Measurements from ENCODE around the gene FARS2. TPM values are rescaled to one million over a fixed set of nuclear protein-coding genes. Genes with fewer than 3 reads are reported as not detected.
"Not testable (repeated sequence)": the region's sequence is repeated elsewhere in the genome, so short reads cannot be mapped to it uniquely, and the experiment has no call there.

The FARS2 gene
- polyA plus RNA-seq, 2 donors = 5.0 to 10.5 TPM

DNA sequence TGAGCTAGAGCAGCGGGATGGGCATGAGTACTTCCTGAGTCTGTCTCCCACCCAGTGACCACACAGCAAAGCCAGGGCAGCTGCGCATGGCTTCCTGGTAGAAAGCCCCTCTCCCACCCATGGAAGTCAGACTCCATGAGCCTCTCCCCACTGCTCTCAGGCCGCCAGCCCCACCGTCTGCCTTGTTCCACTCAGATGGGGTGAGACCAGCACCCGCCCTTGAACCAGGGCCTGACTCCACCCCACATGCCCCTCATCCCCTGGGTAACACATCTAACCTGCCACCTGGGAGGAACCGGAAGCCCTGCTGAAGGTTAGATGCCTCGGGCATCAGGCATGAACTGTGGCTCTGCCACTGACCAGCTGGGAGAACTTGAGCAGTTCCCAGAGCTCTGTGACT is 517.6 kb downstream of the FARS2 start:
- H3K4me3 ChIP-seq (ENCODE audit: low read depth in 1 of 2, low read length in 2 of 2) = no peak overlapping the region
- no peaks in the 10 kb centered on the region for H3K27me3 ChIP-seq (ENCODE audit: control insufficient read depth in 1 of 2, insufficient read depth in 2 of 2, low read length in 2 of 2)
- H3K27ac ChIP-seq (ENCODE audit: low read depth in 2 of 2, low read length in 1 of 2) = no peak overlapping the region
- H3K9me3 ChIP-seq (ENCODE audit: control insufficient read depth in 2 of 2, insufficient read depth in 1 of 2, low read depth in 1 of 2, low read length in 1 of 2) = no peaks in the 10 kb centered on the region
- peaks cover 0 to 6% of the 10 kb centered on the region in 2 donors for H3K36me3 ChIP-seq (ENCODE audit: control insufficient read depth in 2 of 2, insufficient read depth in 2 of 2, low read length in 1 of 2)
- WGBS, 2 donors = 94% methylated on average over 7 of the region's 7 CpGs
- H3K4me1 ChIP-seq (ENCODE audit: control insufficient read depth in 2 of 2, insufficient read depth in 2 of 2, low read length in 1 of 2) = peaks cover 0 to 4% of the 10 kb centered on the region in 2 donors

DNA sequence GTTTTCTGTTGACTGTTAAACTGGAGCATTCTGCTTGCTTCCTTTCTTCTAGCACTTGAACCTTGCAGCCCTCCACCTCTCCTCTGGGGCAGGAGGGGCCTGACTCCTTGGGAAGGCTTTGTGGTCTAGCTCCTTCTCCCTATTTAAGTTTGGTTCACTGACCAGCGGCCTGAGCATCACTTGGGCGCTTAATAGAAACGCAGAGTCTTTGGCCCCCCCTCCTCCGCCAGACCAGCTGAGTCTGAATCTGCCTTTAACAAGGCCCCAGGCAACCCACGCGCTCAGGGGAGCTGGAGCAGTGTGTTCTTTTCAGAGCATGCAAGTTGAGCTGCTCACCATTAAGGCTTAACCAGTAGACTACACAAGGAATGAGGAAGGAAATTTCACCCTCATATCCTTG is 519.7 kb downstream of the FARS2 start:
- WGBS, 2 donors = 96 to 97% methylated on average over 6 of the region's 6 CpGs
- H3K4me3 ChIP-seq (ENCODE audit: low read depth in 1 of 2, low read length in 2 of 2) = no peak overlapping the region
- H3K36me3 ChIP-seq (ENCODE audit: control insufficient read depth in 2 of 2, insufficient read depth in 2 of 2, low read length in 1 of 2) = peaks cover 0 to 3% of the 10 kb centered on the region in 2 donors
- H3K9me3 ChIP-seq (ENCODE audit: control insufficient read depth in 2 of 2, insufficient read depth in 1 of 2, low read depth in 1 of 2, low read length in 1 of 2) = no peaks in the 10 kb centered on the region
- H3K27me3 ChIP-seq (ENCODE audit: control insufficient read depth in 1 of 2, insufficient read depth in 2 of 2, low read length in 2 of 2) = no peaks in the 10 kb centered on the region
- H3K27ac ChIP-seq (ENCODE audit: low read depth in 2 of 2, low read length in 1 of 2) = no peak overlapping the region
- peaks cover 0 to 4% of the 10 kb centered on the region in 2 donors for H3K4me1 ChIP-seq (ENCODE audit: control insufficient read depth in 2 of 2, insufficient read depth in 2 of 2, low read length in 1 of 2)

DNA sequence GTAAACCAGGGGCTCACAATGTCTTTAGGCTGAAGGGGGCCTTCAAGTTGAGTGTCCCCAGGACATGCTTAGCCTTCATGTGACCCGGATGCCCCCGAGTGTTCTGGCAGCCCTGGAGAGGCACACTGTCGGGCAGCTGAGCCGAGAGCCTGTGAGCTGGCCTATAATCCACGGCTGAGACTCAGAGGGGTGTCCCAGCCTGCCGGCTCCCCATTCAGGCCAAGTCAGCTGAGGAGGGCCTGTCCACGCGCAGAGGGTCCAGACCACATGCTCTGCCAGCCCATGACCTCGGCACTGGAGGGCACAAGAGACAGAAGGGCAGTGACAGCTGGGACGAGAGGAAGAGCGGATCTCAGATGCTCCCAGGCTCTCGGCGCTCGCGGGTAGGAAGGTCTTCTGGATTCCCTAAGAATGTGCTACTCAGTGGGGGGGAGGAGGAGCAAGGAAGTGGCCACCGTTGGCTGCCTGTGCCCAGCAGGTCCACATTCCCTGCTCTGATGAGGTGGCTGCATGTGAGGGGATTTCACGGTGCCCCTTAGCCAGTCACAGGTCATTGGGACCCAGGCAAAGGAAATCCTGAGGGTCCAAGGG is 520.7 kb downstream of the FARS2 start:
- Histone ChIP-seq H3K9me3 (ENCODE audit: control insufficient read depth in 2 of 2, insufficient read depth in 1 of 2, low read depth in 1 of 2, low read length in 1 of 2) (no peaks in the 10 kb centered on the region), H3K4me1 (ENCODE audit: control insufficient read depth in 2 of 2, insufficient read depth in 2 of 2, low read length in 1 of 2) (peaks cover 0 to 4% of the 10 kb centered on the region in 2 donors), H3K27ac (ENCODE audit: low read depth in 2 of 2, low read length in 1 of 2) (no peak overlapping the region), H3K4me3 (ENCODE audit: low read depth in 1 of 2, low read length in 2 of 2) (no peak overlapping the region), H3K36me3 (ENCODE audit: control insufficient read depth in 2 of 2, insufficient read depth in 2 of 2, low read length in 1 of 2) (no peaks in the 10 kb centered on the region), H3K27me3 (ENCODE audit: control insufficient read depth in 1 of 2, insufficient read depth in 2 of 2, low read length in 2 of 2) (no peaks in the 10 kb centered on the region)
- 89 to 91% methylated on average over 17 of the region's 17 CpGs for WGBS, 2 donors

- WGBS, 2 donors = 54 to 58% methylated on average over 26 of the region's 26 CpGs
- Histone ChIP-seq H3K4me1 (ENCODE audit: control insufficient read depth in 2 of 2, insufficient read depth in 2 of 2, low read length in 1 of 2) (peaks cover 0 to 4% of the 10 kb centered on the region in 2 donors), H3K36me3 (ENCODE audit: control insufficient read depth in 2 of 2, insufficient read depth in 2 of 2, low read length in 1 of 2) (no peaks in the 10 kb centered on the region), H3K27me3 (ENCODE audit: control insufficient read depth in 1 of 2, insufficient read depth in 2 of 2, low read length in 2 of 2) (no peaks in the 10 kb centered on the region), H3K9me3 (ENCODE audit: control insufficient read depth in 2 of 2, insufficient read depth in 1 of 2, low read depth in 1 of 2, low read length in 1 of 2) (no peaks in the 10 kb centered on the region), H3K4me3 (ENCODE audit: low read depth in 1 of 2, low read length in 2 of 2) (no peak overlapping the region), H3K27ac (ENCODE audit: low read depth in 2 of 2, low read length in 1 of 2) (no peak overlapping the region)
These were observed 521.7 kb downstream of the FARS2 start for GRCh38 chr6:5782783-5783547.

DNA sequence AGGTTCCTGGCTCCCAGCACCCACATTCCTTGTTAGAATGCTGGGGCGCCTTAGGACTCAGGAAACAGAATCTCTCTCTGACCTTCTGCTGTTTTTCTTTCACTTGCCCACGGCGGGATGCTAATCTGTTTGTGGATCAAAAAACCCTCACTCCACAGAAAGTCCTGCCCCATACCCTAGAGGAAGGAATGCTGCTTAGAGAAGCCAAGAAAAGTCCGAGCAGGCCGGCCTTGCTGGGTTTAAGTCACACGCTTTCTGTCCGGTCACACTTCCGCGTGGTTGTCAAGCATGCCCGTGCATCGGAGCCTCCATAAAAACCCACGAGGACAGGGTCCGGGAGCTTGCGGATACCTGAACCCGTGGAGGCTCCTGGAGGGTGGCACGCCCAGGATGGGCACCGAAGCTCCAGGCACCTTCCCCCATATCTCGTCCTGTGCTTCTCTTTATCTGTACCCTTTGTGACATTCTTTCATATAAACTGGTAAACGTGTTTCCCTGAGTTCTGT is 522.3 kb downstream of the FARS2 start:
- Histone ChIP-seq H3K4me3 (ENCODE audit: low read depth in 1 of 2, low read length in 2 of 2) (no peak overlapping the region), H3K27ac (ENCODE audit: low read depth in 2 of 2, low read length in 1 of 2) (no peak overlapping the region), H3K27me3 (ENCODE audit: control insufficient read depth in 1 of 2, insufficient read depth in 2 of 2, low read length in 2 of 2) (no peaks in the 10 kb centered on the region), H3K4me1 (ENCODE audit: control insufficient read depth in 2 of 2, insufficient read depth in 2 of 2, low read length in 1 of 2) (peaks cover 0 to 4% of the 10 kb centered on the region in 2 donors), H3K9me3 (ENCODE audit: control insufficient read depth in 2 of 2, insufficient read depth in 1 of 2, low read depth in 1 of 2, low read length in 1 of 2) (no peaks in the 10 kb centered on the region), H3K36me3 (ENCODE audit: control insufficient read depth in 2 of 2, insufficient read depth in 2 of 2, low read length in 1 of 2) (no peaks in the 10 kb centered on the region)
- WGBS, 2 donors = 87 to 89% methylated on average over 19 of the region's 19 CpGs

GRCh38 chr6:5785249-5785648 is 523.9 kb downstream of the FARS2 start:
- Histone ChIP-seq H3K36me3 (ENCODE audit: control insufficient read depth in 2 of 2, insufficient read depth in 2 of 2, low read length in 1 of 2) (no peaks in the 10 kb centered on the region), H3K27ac (ENCODE audit: low read depth in 2 of 2, low read length in 1 of 2) (no peak overlapping the region), H3K4me1 (ENCODE audit: control insufficient read depth in 2 of 2, insufficient read depth in 2 of 2, low read length in 1 of 2) (peaks cover 0 to 4% of the 10 kb centered on the region in 2 donors), H3K4me3 (ENCODE audit: low read depth in 1 of 2, low read length in 2 of 2) (no peak overlapping the region), H3K9me3 (ENCODE audit: control insufficient read depth in 2 of 2, insufficient read depth in 1 of 2, low read depth in 1 of 2, low read length in 1 of 2) (no peaks in the 10 kb centered on the region), H3K27me3 (ENCODE audit: control insufficient read depth in 1 of 2, insufficient read depth in 2 of 2, low read length in 2 of 2) (no peaks in the 10 kb centered on the region)
- WGBS, 2 donors = 86 to 89% methylated on average over 8 of the region's 8 CpGs

DNA sequence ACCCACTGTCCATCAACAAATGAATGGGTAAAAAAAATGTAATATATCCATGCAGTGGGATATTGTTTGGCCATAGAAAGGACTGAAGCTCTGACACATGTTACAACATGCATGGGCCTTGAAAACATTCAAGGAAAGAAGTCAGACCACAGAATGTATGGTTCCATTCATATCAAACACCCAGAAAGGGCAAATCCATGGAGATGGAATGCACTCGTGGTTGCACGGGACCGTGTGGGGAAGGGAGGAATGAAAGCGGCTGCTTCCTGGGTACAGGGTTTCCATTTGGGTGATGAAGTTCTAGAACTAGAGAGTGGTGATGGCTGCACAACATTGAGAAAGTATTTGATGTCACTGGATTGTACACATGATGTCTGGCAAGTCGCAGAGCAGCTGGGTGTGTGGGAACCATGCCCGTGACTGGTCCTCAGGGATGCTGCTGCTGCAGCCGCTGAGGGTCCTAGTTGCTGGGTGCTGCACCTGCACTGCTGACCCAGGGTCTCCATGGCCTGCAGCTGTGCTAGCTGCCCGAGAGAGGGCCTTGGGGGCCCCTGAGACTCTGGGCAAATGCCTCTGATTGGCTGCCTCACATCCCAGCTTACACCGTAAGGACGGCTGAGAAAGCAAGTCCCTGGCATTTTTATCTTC is 525.1 kb downstream of the FARS2 start:
- H3K27me3 ChIP-seq (ENCODE audit: control insufficient read depth in 1 of 2, insufficient read depth in 2 of 2, low read length in 2 of 2) = no peaks in the 10 kb centered on the region
- H3K4me1 ChIP-seq (ENCODE audit: control insufficient read depth in 2 of 2, insufficient read depth in 2 of 2, low read length in 1 of 2) = peaks cover 0 to 4% of the 10 kb centered on the region in 2 donors
- H3K27ac ChIP-seq (ENCODE audit: low read depth in 2 of 2, low read length in 1 of 2) = no peak overlapping the region
- no peaks in the 10 kb centered on the region for H3K36me3 ChIP-seq (ENCODE audit: control insufficient read depth in 2 of 2, insufficient read depth in 2 of 2, low read length in 1 of 2)
- no peaks in the 10 kb centered on the region for H3K9me3 ChIP-seq (ENCODE audit: control insufficient read depth in 2 of 2, insufficient read depth in 1 of 2, low read depth in 1 of 2, low read length in 1 of 2)
- WGBS, 2 donors = 77 to 82% methylated on average over 10 of the region's 10 CpGs
- no peak overlapping the region for H3K4me3 ChIP-seq (ENCODE audit: low read depth in 1 of 2, low read length in 2 of 2)

DNA sequence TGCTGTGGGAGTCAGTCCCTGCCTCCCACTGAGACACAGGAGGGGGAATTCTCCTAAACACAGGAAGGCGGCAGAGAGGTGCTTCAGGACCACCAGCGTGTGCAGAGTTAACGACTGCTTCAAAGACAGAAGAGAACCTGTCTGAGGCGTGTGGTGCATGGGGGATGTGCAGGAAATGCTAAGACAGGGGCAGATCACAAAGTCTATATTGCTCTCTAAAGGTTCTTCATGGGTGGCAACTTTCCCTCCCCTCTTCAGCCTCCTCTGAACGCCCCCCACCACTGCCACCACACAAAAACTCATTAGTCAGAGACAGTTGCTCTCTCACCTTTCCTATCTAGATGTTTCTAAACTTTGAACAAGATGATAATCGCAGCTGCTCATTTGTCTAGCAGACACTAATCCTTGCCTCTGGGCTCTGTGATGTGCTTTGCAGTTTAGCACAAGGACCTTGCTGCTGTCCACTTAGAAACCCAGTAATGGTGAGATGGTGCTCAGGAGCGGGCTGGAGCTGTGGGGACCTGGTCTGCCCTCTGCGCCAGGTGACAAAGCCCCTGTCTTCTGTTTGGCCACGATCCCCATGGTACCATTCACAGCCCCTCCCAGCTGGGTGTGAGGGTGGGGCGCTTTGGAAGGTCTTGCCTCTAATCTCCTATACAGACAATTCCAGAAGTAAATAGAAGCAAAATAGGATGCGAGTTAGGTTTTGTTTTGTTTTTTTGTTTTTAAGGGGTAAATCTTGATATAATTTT is 525.8 kb downstream of the FARS2 start:
- Histone ChIP-seq H3K27me3 (ENCODE audit: control insufficient read depth in 1 of 2, insufficient read depth in 2 of 2, low read length in 2 of 2) (no peaks in the 10 kb centered on the region), H3K9me3 (ENCODE audit: control insufficient read depth in 2 of 2, insufficient read depth in 1 of 2, low read depth in 1 of 2, low read length in 1 of 2) (no peaks in the 10 kb centered on the region)
- 51 to 64% methylated on average over 11 of the region's 11 CpGs for WGBS, 2 donors

DNA sequence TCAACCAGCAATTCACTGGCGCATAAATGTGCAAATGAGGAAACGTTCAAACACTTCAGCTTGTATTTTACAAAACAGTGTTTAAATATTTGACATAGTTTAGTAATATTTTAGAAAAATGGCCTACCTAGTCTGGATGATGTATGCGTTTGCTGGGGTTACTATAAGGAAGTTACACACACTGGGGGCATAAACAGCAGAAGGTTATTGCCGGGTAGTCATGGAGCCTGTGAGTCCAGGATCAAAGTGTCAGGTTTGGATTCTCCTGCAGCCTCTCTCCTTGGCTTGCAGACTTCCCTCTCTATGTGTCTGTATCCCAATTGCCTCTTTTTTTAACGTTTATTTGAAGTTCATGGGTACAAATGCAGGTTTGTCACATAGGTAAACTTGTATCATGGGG is 528.1 kb downstream of the FARS2 start:
- not testable (repeated sequence) for H3K4me1 ChIP-seq (ENCODE audit: control insufficient read depth in 2 of 2, insufficient read depth in 2 of 2, low read length in 1 of 2); H3K36me3 ChIP-seq (ENCODE audit: control insufficient read depth in 2 of 2, insufficient read depth in 2 of 2, low read length in 1 of 2); H3K4me3 ChIP-seq (ENCODE audit: low read depth in 1 of 2, low read length in 2 of 2); H3K27ac ChIP-seq (ENCODE audit: low read depth in 2 of 2, low read length in 1 of 2); H3K9me3 ChIP-seq (ENCODE audit: control insufficient read depth in 2 of 2, insufficient read depth in 1 of 2, low read depth in 1 of 2, low read length in 1 of 2); H3K27me3 ChIP-seq (ENCODE audit: control insufficient read depth in 1 of 2, insufficient read depth in 2 of 2, low read length in 2 of 2)
- 66 to 84% methylated on average over 5 of the region's 5 CpGs for WGBS, 2 donors

More for the DNA sequence above, 525.8 kb downstream of the FARS2 start:
- peaks cover 0 to 4% of the 10 kb centered on the region in 2 donors for H3K4me1 ChIP-seq (ENCODE audit: control insufficient read depth in 2 of 2, insufficient read depth in 2 of 2, low read length in 1 of 2)
- no peaks in the 10 kb centered on the region for H3K36me3 ChIP-seq (ENCODE audit: control insufficient read depth in 2 of 2, insufficient read depth in 2 of 2, low read length in 1 of 2)
- no peak overlapping the region for H3K4me3 ChIP-seq (ENCODE audit: low read depth in 1 of 2, low read length in 2 of 2)
- H3K27ac ChIP-seq (ENCODE audit: low read depth in 2 of 2, low read length in 1 of 2) = no peak overlapping the region

Measured in esophagus (tissue), 2 donors.